ENCODE results near the gene RLF. TPM values are rescaled to one million over a fixed set of nuclear protein-coding genes. Genes with fewer than 3 reads are reported as not detected.
A peak's percentile ranks its signal among the peaks of the same experiment; 100 is the strongest.

RLF gene
- total RNA-seq, 1 experiment from 2014 or later, result 15.1 TPM

DNA sequence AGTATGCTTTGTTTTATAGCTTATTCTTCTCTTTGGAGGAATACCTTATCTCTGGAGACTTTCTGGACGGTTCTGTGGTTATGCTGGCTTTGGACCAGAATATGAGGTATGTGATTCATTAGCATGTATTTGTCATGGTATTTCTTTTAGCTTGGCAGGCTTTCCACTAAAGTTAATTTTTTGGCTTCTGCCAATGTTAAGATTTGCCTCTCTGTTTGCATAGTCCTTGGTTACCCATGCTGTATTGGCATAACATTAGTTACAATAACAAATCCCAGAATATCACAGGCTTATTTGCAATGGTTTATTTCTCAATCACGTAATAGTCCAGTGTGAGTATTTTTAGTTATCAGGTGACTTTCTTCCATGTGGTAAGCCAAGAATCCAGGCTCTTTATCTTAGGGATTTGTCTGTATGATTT, 106.6 kb downstream of the RLF start:
- Histone ChIP-seq H3K27ac (ENCODE audit: low read length) (peak overlapping the region; percentile 81), H3K79me2 (ENCODE audit: low read length) (peaks cover 30% of the 10 kb centered on the region)
- CTCF ChIA-PET, result interaction anchor here (1.0 to 1.4 kb wide), 2 partner anchors 71 to 124 kb away, joined by 4 to 6 read pairs; no protein-coding TSS in a partner anchor

DNA sequence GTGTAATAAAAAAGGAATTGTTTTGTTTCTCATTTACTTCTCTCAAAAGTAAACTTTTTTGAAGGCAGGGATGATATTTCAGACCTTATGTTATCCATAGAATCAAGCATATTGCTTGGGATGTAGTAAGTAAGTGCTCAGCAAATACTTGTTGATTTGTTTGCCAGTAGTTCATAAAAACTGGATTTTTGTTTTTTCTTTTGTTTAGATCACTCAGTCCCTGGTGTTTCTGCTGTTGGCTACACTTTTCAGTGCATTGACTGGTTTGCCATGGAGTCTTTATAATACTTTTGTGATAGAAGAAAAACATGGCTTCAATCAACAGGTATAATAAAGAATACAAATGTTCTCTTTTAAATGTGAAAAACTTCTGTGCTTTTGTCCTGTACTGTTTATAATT, 107.0 kb downstream of the RLF start:
- Histone ChIP-seq H4K20me1 (ENCODE audit: low read length) (no peaks in the 10 kb centered on the region), H3K4me1 (ENCODE audit: insufficient read depth, low read length) (peaks cover 14% of the 10 kb centered on the region), H3K36me3 (ENCODE audit: low read depth, low read length) (peaks cover 54% of the 10 kb centered on the region), H3K27me3 (ENCODE audit: low read length) (no peaks in the 10 kb centered on the region), H3K4me3 (ENCODE audit: low read length) (no peak overlapping the region), H3F3A (ENCODE audit: low read length, unreplicated experiment) (no peaks in the 10 kb centered on the region), H3K79me2 (ENCODE audit: low read length) (peaks cover 26% of the 10 kb centered on the region), H3K9ac (ENCODE audit: low read length) (peak overlapping the region; percentile 39), H2AFZ (ENCODE audit: low read length) (no peak overlapping the region), H3K4me2 (ENCODE audit: low read length) (0 out of 2 replicates have a peak overlapping the region, but pooled peaks have one; percentile 1), H3K9me2 (replicated peaks; ENCODE audit: low read length) (no peaks in the 10 kb centered on the region), H3K27ac (ENCODE audit: low read length) (peak overlapping the region; percentile 81), H3K9me3 (ENCODE audit: low read length) (no peaks in the 10 kb centered on the region)
- ATAC-seq, result no peak
- BruUV-seq (replicated peaks), result no TSS peak
- ChIA-PET POLR2A (ENCODE audit: unreplicated experiment) (interaction anchor here (1.0 kb wide), 1 partner anchor 26 kb away, joined by 7 read pairs; no protein-coding TSS in a partner anchor), CTCF (interaction anchor here (1.0 to 1.4 kb wide), 2 partner anchors 70 to 124 kb away, joined by 4 to 6 read pairs; no protein-coding TSS in a partner anchor)
- no peak for DNase-seq
- TF ChIP-seq, protein P1, sequence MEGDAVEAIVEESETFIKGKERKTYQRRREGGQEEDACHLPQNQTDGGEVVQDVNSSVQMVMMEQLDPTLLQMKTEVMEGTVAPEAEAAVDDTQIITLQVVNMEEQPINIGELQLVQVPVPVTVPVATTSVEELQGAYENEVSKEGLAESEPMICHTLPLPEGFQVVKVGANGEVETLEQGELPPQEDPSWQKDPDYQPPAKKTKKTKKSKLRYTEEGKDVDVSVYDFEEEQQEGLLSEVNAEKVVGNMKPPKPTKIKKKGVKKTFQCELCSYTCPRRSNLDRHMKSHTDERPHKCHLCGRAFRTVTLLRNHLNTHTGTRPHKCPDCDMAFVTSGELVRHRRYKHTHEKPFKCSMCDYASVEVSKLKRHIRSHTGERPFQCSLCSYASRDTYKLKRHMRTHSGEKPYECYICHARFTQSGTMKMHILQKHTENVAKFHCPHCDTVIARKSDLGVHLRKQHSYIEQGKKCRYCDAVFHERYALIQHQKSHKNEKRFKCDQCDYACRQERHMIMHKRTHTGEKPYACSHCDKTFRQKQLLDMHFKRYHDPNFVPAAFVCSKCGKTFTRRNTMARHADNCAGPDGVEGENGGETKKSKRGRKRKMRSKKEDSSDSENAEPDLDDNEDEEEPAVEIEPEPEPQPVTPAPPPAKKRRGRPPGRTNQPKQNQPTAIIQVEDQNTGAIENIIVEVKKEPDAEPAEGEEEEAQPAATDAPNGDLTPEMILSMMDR (conservative IDR thresholded peaks at IDR 0.05; ENCODE audit: low read depth, low read length), result no peak
- TF ChIP-seq EZH2 (IDR thresholded peaks at IDR 0.05; ENCODE audit: low read length, unreplicated experiment), result no peak
- no peak for TF ChIP-seq EZH2phosphoT487 (IDR thresholded peaks at IDR 0.05; ENCODE audit: borderline replicate concordance, low read length)
- intact Hi-C loops (cut with micrococcal nuclease), result no loop called here

More for the DNA sequence above, 106.6 kb downstream of the RLF start:
- Histone ChIP-seq H2AFZ (ENCODE audit: low read length) (no peak overlapping the region), H4K20me1 (ENCODE audit: low read length) (no peaks in the 10 kb centered on the region), H3K9ac (ENCODE audit: low read length) (peak overlapping the region; percentile 39; the same call in 1 of the 2 replicates), H3K4me2 (ENCODE audit: low read length) (0 out of 2 replicates have a peak overlapping the region, but pooled peaks have one; percentile 1), H3K4me1 (ENCODE audit: insufficient read depth, low read length) (peaks cover 14% of the 10 kb centered on the region), H3K36me3 (ENCODE audit: low read depth, low read length) (peaks cover 56% of the 10 kb centered on the region), H3K9me3 (ENCODE audit: low read length) (no peaks in the 10 kb centered on the region), H3K9me2 (replicated peaks; ENCODE audit: low read length) (no peaks in the 10 kb centered on the region), H3F3A (ENCODE audit: low read length, unreplicated experiment) (no peaks in the 10 kb centered on the region), H3K27me3 (ENCODE audit: low read length) (no peaks in the 10 kb centered on the region), H3K4me3 (ENCODE audit: low read length) (no peak overlapping the region)
- POLR2A ChIA-PET (ENCODE audit: unreplicated experiment), result interaction anchor here (0.6 to 1.0 kb wide), 3 partner anchors 26 to 837 kb away, joined by 3 to 7 read pairs (median 3); no protein-coding TSS in a partner anchor
- BruUV-seq (replicated peaks), result no TSS peak
- ATAC-seq (peak; percentile 89), DNase-seq (peak; percentile 83)
- intact Hi-C loops (cut with micrococcal nuclease), result no loop called here
- TF ChIP-seq EZH2 (IDR thresholded peaks at IDR 0.05; ENCODE audit: low read length, unreplicated experiment) (no peak), EZH2phosphoT487 (IDR thresholded peaks at IDR 0.05; ENCODE audit: borderline replicate concordance, low read length) (no peak)
- TF ChIP-seq, protein P1 (conservative IDR thresholded peaks at IDR 0.05; ENCODE audit: low read depth, low read length), result no peak

DNA sequence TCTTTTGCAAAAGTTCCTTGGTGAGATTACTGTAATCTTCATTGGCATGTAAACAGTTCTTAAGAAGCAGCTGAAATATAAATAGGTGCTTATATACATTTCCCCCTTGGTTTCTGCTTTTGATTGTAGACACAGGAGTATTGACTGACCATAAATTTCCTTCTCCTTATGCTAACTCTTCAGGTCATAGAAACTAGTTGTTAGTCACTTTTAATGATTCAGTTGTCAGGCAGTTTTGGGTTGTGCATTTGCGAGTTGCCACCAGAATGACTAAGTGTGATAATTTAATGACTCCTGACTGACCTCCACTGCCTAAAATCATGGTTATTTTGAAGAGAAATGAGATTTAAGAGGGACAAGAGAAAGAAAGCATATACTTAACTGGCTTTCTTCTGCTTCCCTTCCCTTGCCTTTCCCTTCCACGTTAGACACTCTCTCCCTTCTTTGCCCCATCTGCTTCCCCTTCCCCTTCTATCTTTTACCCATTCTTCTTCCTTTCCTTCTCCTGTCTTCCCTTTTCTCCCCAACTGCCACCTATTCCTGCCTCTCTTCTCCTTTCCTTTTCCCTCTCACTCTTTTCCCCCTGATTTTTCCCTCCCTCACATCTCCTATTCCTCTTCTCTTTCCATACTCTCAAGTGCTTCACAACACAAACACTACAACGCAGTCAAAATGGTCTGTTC, 109.1 kb downstream of the RLF start:
- no TSS peak for BruUV-seq (replicated peaks)
- no peaks in the 10 kb centered on the region for H3K27me3 ChIP-seq (ENCODE audit: low read length)
- ATAC-seq, result peak; percentile 30; the same call in 1 of the 2 replicates
- CTCF ChIA-PET, result no interaction called here
- no peak overlapping the region for H3K9ac ChIP-seq (ENCODE audit: low read length)
- POLR2A ChIA-PET (ENCODE audit: unreplicated experiment), result no interaction called here
- no peak overlapping the region for H3K4me3 ChIP-seq (ENCODE audit: low read length)
- H3K36me3 ChIP-seq (ENCODE audit: low read depth, low read length), result peaks cover 52% of the 10 kb centered on the region
- no peaks in the 10 kb centered on the region for H3K9me2 ChIP-seq (replicated peaks; ENCODE audit: low read length)
- no peaks in the 10 kb centered on the region for H3K9me3 ChIP-seq (ENCODE audit: low read length)
- H3K4me2 ChIP-seq (ENCODE audit: low read length), result no peak overlapping the region
- intact Hi-C loops (cut with micrococcal nuclease), result no loop called here
- DNase-seq, result peak; percentile 24
- no peaks in the 10 kb centered on the region for H3F3A ChIP-seq (ENCODE audit: low read length, unreplicated experiment)
- H4K20me1 ChIP-seq (ENCODE audit: low read length), result no peaks in the 10 kb centered on the region
- H2AFZ ChIP-seq (ENCODE audit: low read length), result no peak overlapping the region
- H3K4me1 ChIP-seq (ENCODE audit: insufficient read depth, low read length), result peaks cover 14% of the 10 kb centered on the region
- TF ChIP-seq, protein P1 (conservative IDR thresholded peaks at IDR 0.05; ENCODE audit: low read depth, low read length), result no peak
- TF ChIP-seq EZH2 (IDR thresholded peaks at IDR 0.05; ENCODE audit: low read length, unreplicated experiment) (no peak), EZH2phosphoT487 (IDR thresholded peaks at IDR 0.05; ENCODE audit: borderline replicate concordance, low read length) (no peak)
- H3K27ac ChIP-seq (ENCODE audit: low read length), result no peak overlapping the region
- H3K79me2 ChIP-seq (ENCODE audit: low read length), result peaks cover 10% of the 10 kb centered on the region

Data from PC-3 (cell line).